Activated naive CD8-positive, alpha-beta T cell treated with anti-CD3 and anti-CD28 coated beads, Interleukin-2, amount 50 U/mL, for 16 hours (primary cell): ENCODE data around the gene UGT1A6.

Source experiments
- DNase-seq: peaks from one replicate; pipeline ENCODE4 v3.0.0-alpha.2; 2020; ENCODE audit warnings: low read depth, low spot score

The UGT1A6 gene

DNA sequence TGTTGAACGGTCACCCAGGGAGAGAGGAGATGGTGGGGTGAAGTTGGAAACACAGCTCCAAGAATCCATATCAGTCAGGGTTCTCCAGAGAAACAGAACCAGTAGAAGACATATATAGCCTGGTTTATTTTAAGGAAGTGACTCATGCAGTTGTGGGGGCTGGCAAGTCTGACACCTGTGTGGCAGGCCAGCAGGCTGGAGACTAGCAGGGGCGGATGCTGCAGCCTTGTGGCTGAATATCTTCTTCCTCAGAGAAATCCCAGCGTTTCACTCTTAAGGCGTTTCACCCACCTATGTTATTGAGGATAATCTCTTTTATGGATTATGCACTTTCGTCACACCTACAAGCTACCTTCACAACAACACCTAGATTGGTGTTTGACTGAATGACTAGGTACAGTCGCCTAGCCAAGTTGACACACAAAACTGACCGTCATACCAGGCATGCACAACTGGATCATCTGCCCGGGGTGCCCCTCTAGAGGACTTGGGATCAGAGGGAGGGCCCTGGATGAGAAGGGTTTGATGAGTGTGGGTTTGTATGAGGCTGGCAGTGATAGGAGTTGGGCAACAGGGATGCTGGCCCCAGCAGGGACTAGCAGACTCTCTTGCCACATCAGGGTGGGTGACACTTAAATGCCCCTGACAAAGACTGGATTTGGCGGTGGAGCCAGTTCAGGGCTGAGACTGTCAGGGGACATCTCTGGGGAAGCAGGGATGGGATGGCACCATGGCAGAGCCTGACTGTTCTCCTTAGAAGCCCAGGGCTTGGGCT is 108.9 kb downstream of the UGT1A6 start:
- DNase-seq = no peak

DNA sequence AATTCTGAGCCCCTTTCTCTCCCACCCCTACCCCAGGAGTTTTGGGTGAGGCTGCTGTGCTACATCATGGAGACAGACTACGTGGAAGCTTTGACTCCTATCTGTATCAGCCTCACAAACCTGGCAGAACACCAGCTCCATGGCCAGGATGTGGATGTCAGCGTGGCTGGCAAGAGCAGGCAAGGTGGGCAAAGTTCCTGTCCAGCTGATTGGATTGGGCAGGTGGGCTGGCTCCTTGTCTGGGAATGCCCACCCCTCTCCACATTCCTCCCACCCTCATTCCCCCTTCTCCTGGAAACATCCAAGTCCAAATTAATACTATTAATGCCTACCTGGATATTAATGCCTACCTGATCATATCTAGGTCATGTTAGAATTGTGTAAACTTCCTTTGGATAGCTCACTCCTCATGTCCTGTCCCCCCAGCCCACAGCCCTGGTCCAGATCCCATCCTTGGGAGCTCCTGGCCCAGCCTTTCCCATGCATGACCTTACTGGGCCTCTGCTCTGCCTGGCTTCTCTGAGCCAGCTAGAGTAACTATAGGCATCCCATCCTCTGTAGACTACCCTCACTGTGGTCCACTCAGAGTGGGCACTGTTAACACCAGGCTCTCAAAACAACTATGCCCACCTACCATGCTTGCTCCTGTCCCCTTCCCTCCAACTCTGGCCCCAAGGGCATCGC is 109.6 kb downstream of the UGT1A6 start:
- no peak for DNase-seq

DNA sequence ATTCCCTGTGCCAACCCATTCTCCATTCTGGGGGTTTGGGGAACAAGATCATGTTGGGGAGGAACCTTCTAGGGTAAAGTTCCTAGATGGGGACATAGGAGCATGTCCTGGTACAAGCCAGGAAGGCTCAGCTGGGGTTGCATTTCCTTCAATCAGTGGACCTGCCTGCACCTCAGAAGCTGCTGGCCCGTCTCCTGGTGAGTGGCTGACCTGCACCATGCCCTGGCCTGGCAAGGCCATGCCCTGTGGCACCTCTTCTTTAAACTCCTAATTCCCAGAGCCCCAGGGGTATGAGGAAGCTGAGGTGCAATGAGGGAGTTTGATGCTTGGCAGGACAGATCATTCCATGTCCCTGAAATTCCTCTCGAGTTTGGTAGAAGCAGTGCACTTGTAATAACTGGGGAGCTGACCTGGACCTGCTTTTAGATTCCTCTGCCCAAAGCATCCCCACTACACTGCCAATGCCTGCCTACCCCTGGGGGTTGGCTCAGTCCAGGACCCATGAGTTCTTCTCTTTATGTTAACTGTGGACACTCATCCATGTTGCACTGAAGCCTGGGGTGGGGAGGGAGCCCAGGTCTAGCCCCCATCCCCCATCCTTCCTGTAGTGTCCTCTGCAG is 110.7 kb downstream of the UGT1A6 start:
- DNase-seq = no peak

DNA sequence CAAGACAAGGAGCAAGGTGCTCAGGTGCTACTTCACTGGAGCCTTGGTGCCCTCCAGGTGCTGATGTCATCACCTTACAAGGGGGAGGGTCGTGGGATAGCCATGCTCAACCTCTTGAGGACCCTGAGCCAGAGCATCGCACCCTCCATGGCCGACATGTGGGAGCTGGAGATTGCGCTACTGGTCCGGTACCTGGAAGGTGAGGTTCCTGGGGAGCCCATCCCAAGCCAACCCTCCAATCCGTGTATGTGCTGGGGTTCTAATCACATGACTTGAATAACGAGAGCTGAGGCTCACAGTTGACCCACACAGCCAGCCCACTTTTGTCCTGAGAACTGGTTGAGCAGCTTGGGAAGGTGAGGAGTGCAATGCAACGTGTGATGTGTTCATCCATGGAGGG is 111.3 kb downstream of the UGT1A6 start:
- DNase-seq = no peak

- DNase-seq = no peak
Observed at GRCh38 chr2:233807215-233807865, 114.7 kb downstream of the UGT1A6 start.

- DNase-seq = no peak
Observed at GRCh38 chr2:233807966-233808935, 115.6 kb downstream of the UGT1A6 start.

GRCh38 chr2:233810385-233810784 is 117.7 kb downstream of the UGT1A6 start:
- no peak for DNase-seq

GRCh38 chr2:233811087-233811486 is 118.4 kb downstream of the UGT1A6 start:
- DNase-seq = no peak

DNA sequence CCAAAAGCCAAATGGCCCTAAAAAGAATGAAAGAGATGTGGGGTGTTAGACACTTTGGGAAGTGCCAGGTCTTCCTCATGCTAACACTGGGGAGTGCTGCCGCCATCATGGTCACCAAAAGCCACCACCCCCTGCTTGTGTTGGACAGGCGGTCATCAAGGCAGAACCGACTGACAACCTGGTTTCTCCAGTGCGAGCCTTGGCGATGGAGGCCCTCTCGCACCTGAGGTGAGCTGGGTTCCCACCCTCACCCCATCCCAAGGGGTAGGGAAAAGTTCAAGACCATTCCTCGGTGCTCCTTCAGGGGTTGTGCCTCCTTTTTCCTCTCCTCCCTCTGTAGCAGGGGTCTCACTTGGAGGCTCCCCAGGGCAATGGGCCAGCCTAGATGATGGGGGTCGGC is 119.0 kb downstream of the UGT1A6 start:
- no peak for DNase-seq

- no peak for DNase-seq
Observed at GRCh38 chr2:233813236-233814055, 120.8 kb downstream of the UGT1A6 start.

GRCh38 chr2:233814056-233814835 is 121.6 kb downstream of the UGT1A6 start:
- no peak for DNase-seq

GRCh38 chr2:233815861-233816260 is 123.2 kb downstream of the UGT1A6 start:
- no peak for DNase-seq

DNA sequence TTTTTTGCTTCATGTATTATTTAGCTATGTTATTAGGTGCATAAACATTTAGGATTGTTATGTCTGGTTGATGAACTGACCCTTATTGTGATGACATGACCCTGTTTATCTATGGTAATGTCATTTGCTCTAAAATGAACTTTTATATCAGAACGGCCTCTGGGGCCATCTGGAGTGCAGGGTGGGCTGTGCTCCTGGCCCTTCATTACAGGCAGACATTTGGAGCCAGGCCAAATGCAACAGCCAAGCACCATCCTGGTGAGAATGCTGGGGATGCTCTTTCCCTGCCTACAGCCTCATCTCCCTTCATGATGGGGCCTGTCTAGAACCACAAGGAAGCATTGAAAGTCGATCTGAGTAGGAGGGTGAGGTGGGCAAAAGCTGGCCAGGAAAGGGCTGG is 123.6 kb downstream of the UGT1A6 start:
- DNase-seq = no peak

DNA sequence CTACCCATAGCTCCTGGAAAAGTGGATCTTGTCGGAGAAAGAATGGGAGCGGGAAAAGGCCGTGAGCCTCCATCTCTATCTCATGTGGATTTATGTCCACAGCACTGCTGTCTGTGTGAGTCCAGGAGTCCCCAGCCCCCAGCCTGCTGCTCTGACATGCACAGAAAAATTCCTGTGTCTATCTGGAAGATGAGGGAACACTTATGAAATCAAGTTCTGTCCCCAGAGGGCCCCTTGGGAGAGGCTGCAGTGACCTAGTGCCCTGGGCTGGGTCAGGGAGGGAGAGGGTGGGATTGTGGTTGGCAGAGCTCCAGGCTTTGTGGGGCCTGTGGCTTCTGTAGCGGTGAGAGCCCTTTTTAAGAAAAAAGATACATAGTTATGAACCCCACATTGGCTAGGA is 124.1 kb downstream of the UGT1A6 start:
- DNase-seq = no peak

DNA sequence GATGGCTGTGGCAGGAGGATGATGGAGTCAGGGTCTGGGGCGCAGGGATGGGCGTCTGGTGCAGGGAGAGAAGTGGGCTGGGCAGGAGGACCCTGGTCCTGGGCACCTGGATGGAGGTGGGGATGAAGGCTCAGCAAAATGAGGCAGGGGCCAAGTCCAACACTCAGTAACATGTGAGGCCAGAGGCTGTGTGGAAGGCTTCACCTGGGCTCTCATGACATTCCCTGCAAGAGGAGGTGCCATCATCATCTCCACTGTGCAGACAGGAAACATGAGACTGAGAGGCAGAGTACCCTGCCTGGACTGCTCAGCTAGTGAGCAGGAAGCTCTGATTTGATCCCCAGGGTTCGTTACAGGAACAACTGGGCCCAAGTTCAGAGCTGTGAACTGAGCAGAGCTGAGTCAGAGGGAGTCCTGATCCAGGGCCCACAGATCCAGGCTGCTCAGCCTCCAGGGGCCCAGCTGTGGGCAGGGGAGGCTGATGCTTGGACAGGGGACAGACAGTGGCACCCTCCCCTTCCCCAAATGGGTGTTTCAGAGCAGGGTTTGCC is 124.7 kb downstream of the UGT1A6 start:
- DNase-seq = no peak

DNA sequence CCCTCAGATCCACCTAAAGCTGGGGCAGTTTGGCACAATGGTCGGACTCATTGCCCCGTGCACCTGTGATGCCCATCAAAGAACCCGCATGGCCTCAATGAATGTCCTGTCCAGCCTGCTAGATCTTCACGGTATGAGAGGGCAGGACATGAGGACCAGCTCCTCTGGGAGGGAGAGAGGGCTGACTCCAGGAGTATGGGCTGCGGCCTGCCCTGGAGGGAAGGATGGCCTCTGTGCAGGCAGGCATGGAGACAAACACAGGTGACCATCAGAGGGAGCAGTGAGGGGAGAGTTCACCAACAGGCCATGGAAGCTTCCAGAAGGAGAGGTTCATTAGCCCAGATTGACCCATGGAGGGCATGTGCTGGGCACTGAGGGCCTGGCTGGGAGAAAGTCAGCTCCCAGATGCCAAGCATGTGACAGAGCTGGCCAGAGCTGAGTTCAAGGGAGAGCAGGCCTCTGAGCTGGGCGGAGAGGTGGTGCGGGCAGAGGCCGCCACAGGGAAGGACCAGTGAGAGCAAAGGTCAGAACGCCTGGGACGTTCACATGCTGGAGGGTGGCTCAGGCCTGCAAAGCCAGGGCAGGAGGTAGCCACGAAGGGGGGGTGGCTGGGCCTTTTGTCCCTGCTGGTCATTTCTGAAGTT is 125.4 kb downstream of the UGT1A6 start:
- DNase-seq = no peak

GRCh38 chr2:233818639-233819621 is 126.2 kb downstream of the UGT1A6 start:
- DNase-seq = no peak
